GM21576 (cell line): ENCODE results near the gene PLEKHJ1.

Experiments used
- ATAC-seq: cut with Tn5 transposase; IDR thresholded peaks from one replicate; pipeline ENCODE4 v1.9.1; 2021; ENCODE audit warnings: mild to moderate bottlenecking, moderate library complexity; ENCODE audit not compliant: unreplicated experiment

PLEKHJ1 gene

GRCh38 chr19:2237051-2237868 is 1.1 kb upstream of the PLEKHJ1 start:
- ATAC-seq = no peak

DNA sequence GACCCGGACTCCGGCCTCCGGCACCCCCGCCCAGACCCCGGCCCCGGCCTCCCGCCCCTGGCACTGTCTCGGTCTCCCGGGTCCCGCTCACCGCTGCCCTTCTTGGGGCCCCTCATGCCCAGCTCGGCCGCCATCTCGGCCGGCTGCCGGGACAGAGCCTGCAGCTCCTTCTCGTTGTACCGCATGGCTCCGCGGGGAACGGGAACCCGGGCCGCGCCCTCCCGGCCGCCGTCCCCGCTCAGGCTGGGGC is 140 bp downstream of the PLEKHJ1 start:
- ATAC-seq = peak; percentile 14

DNA sequence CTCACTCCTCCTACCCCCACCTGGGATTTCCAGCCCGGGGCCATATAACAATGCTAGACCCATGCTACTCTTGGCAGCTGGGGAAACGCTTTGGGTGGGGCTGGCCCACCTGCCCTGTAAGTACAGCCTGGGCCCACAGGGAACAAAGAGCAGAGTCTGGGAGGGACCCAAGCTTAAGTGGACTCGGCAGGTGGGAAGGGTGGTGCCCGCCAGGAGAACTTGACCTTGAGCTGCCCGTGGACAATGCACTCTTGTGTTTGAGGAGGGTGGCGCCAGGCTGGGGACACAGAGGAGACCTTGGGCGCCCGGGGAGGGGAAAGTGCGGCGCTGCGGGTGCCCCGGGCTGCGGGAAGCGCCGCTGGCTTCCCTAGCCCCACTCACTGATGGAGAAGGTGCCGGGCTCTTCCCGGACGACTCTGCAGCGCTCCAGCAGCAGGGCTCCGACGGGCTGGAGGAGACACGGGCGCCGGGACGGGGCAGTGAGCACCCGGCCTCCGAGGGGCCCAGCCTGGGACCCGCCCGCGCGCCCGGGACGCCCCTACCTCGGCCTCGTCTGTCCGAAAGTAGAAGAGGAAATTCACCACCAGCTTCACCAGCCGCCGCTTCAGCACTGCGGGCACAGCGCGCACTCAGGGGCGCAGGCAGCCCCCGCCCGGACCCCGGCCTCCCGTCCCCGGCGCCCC is 607 bp downstream of the PLEKHJ1 start:
- no peak for ATAC-seq

DNA sequence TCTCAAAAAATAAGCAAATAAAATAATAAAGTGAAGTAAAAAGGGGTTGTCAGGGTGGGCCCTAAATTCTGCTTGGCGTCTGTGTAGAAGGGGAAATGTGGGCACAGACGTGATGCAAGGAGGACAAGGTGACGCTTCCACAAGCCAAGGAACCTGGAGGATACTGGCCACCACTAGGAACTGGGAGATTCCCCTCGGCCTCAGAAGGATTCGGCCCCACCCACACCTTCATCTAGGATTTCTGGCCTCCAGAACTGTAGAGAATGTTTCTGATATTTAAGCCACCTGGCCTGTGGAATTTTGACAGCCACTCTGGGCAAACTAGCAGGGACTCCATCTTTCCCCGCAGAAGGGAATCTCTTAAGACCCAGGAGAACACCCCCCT is 1.1 kb downstream of the PLEKHJ1 start:
- ATAC-seq = no peak

- no peak for ATAC-seq
These were observed 2.4 kb downstream of the PLEKHJ1 start for GRCh38 chr19:2233601-2234280.

GRCh38 chr19:2232286-2233151 is 3.6 kb downstream of the PLEKHJ1 start:
- no peak for ATAC-seq

GRCh38 chr19:2231621-2232221 is 4.4 kb downstream of the PLEKHJ1 start:
- ATAC-seq = no peak

DNA sequence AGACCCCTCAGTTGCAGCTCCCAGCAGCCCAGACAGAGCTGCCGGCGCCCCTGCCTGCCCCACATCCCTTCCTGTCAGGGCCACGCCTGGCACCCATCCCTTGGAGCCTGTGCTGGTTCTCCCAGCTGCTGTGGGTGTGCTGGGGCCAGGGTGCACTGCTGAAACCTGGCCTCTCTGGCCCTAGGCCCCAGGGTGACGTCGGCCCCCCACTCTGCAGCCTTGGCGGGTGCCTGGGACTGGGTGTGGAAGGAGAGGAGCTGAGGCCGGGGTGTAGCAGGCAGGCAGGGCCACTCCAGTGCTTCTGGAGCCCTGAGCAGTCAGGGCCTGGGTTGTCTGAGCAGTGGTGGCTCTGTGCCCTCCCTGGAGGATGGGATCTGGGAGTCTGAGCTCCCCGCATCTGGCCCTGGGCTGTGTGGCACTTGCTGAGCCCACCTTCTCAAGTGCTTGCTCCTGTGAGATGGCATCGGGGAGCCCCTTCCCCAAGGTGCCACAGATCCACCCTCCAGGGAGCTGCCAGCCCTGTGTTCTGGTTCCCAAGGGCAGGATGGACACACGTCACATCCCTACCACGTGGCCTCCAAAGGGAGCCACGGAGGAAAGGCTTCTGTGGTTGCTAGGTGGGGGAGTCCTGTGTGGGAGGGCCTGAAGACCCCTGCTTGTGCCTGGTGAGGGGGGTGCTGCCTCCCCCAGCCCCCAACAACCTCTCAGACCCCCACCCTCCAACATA is 5.2 kb downstream of the PLEKHJ1 start:
- ATAC-seq = no peak

DNA sequence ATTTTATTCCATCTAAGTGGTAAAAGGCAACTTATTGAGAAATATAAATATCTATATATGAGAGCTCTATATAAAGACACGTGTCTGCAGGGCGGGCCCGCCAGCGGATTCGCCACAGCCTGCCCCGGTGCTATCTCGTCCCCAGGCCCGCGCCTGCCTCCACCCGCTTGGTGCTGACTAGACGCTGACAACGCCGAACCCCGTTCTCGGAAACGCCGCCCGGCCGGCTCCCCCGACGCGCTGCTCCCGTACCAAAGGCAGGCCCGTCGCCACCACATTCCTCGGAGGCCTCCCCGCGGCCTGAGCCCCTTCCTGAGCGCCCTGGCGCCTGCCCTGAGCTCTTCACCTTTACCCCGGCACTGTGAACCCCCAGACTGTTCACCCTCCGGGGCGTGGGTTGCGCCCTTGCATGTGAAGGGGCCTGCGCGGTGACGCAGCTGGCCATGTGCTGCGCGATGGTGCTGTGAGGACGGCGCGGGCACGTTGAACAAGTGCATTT is 6.0 kb downstream of the PLEKHJ1 start:
- ATAC-seq = no peak

DNA sequence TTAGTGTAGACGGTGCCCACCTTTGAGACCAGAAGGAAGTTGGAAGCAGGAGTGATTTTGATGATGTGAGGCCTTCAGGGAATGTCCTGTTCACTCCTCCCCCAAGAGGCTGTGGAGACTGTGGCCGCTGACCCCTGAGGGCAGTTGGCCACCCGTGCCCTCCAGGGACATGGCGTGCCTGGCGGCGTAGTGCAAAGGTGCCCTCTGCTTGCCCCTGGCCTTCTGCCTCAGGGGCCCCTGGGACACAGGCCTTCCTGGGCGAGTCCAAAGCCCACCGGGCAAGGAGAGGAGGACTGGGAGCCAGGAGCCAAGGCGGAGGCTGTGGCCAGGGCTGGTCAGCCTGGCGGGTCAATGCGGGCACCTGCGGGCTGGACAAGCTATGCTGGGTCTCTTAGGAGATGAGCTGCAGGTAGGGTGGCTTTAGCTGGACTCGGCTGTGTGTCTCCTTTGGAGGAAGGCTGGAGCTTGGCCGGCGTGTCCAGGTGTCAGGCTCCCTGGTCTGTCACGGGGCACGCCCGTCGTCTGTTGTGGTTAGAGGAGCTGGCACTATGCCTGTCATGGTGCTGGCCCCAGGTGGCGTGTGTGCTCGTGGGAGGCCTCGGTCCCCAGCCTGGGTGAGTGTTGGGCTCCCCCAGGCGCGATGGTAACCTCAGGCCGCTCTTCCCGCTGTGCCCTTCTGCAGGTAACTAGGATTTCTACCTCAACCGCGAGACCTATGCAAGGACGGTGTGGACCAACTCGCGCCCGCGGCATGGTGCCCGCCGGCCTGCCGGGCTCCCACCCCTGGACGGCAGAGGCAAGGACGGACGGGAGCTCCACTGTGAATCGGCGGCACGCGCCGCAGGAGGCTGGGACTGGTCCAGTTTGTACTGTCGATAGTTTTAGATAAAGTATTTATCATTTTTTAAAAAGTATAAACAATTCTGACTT is 6.8 kb downstream of the PLEKHJ1 start:
- no peak for ATAC-seq

- no peak for ATAC-seq
These were observed 7.7 kb downstream of the PLEKHJ1 start for GRCh38 chr19:2228157-2229030.

GRCh38 chr19:2227415-2228156 is 8.5 kb downstream of the PLEKHJ1 start:
- ATAC-seq = no peak

GRCh38 chr19:2226840-2227360 is 9.2 kb downstream of the PLEKHJ1 start:
- ATAC-seq = no peak

DNA sequence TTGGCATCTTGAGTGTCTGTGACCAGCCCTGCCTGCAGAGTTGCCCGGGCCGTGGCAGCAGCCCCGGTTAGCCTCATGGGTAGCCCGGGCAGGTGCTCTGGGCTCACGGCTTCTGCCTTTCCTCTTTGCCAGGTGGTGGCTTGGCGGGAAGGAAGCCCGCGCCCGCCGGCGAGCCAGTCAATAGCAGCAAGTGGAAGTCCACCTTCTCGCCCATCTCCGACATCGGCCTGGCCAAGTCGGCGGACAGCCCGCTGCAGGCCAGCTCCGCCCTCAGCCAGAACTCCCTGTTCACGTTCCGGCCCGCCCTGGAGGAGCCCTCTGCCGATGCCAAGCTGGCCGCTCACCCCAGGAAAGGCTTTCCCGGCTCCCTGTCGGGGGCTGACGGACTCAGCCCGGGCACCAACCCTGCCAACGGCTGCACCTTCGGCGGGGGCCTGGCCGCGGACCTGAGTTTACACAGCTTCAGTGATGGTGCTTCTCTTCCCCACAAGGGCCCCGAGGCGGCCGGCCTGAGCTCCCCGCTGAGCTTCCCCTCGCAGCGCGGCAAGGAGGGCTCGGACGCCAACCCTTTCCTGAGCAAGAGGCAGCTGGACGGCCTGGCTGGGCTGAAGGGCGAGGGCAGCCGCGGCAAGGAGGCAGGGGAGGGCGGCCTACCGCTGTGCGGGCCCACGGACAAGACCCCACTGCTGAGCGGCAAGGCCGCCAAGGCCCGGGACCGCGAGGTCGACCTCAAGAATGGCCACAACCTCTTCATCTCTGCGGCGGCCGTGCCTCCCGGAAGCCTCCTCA is 9.9 kb downstream of the PLEKHJ1 start:
- no peak for ATAC-seq

GRCh38 chr19:2225415-2226050 is 10.6 kb downstream of the PLEKHJ1 start:
- ATAC-seq = no peak
